Measurements from ENCODE around the gene CAPG. TPM values are rescaled to one million over a fixed set of nuclear protein-coding genes. Genes with fewer than 3 reads are reported as not detected.

The CAPG gene
- total RNA-seq, 1 donor from 2014 or later, result 3.4 TPM

Other genes starting within 250 kb of the CAPG start
- 59.9 TPM for gene TGOLN2, start 82.4 kb downstream of the CAPG start, total RNA-seq
- gene RETSAT, start 55.8 kb downstream of the CAPG start, total RNA-seq, result 39.8 TPM
- 9.0 TPM for gene ELMOD3, start 55.6 kb downstream of the CAPG start, total RNA-seq
- 0.24 TPM for gene SH2D6, start 8.3 kb upstream of the CAPG start, total RNA-seq
- gene MAT2A, start 128.8 kb upstream of the CAPG start, total RNA-seq, result 116 TPM
- gene GGCX, start 151.1 kb upstream of the CAPG start, total RNA-seq, result 25.1 TPM
- gene VAMP8, start 167.2 kb upstream of the CAPG start, total RNA-seq, result 16.9 TPM
- gene VAMP5, start 174.1 kb upstream of the CAPG start, total RNA-seq, result 56.3 TPM
- gene RNF181, start 185.4 kb upstream of the CAPG start, total RNA-seq, result 74.5 TPM
- 9.5 TPM for gene TMEM150A, start 192.3 kb upstream of the CAPG start, total RNA-seq
- gene C2orf68, start 201.7 kb upstream of the CAPG start, total RNA-seq, result 26.5 TPM
- 27.3 TPM for gene USP39, start 205.8 kb upstream of the CAPG start, total RNA-seq

All from Right ventricle myocardium superior (tissue), 1 donor.